Measurements from ENCODE around the gene ACVR1C.

The ACVR1C gene

GRCh38 chr2:157487747-157488146 lies 140.9 kb downstream of the ACVR1C start:
- TF ChIP-seq POLR2A (IDR thresholded peaks at IDR 0.05; ENCODE audit: extremely low read depth, insufficient read length) (no peak), MAX (IDR thresholded peaks at IDR 0.05; ENCODE audit: low read depth, low read length) (no peak), CTCF (IDR thresholded peaks at IDR 0.05; ENCODE audit: low read depth, low read length) (no peak), MYC (IDR thresholded peaks at IDR 0.05; ENCODE audit: low read depth, low read length) (no peak)
- no peak for DNase-seq (ENCODE audit: low read depth)
- H3K4me3 ChIP-seq (ENCODE audit: low read depth, low read length): no peak overlapping the region

GRCh38 chr2:157487271-157487610 lies 141.4 kb downstream of the ACVR1C start:
- DNase-seq (ENCODE audit: low read depth): no peak
- H3K4me3 ChIP-seq (ENCODE audit: low read depth, low read length): no peak overlapping the region
- TF ChIP-seq MYC (IDR thresholded peaks at IDR 0.05; ENCODE audit: low read depth, low read length) (no peak), CTCF (IDR thresholded peaks at IDR 0.05; ENCODE audit: low read depth, low read length) (no peak), POLR2A (IDR thresholded peaks at IDR 0.05; ENCODE audit: extremely low read depth, insufficient read length) (no peak), MAX (IDR thresholded peaks at IDR 0.05; ENCODE audit: low read depth, low read length) (no peak)

- no peak for TF ChIP-seq CTCF (IDR thresholded peaks at IDR 0.05; ENCODE audit: low read depth, low read length)
- no peak for TF ChIP-seq POLR2A (IDR thresholded peaks at IDR 0.05; ENCODE audit: extremely low read depth, insufficient read length)
- TF ChIP-seq MAX (IDR thresholded peaks at IDR 0.05; ENCODE audit: low read depth, low read length): no peak
- no peak for TF ChIP-seq MYC (IDR thresholded peaks at IDR 0.05; ENCODE audit: low read depth, low read length)
- DNase-seq (ENCODE audit: low read depth): no peak
Observed at GRCh38 chr2:157486596-157487270, 141.9 kb downstream of the ACVR1C start.

GRCh38 chr2:157480182-157480961 lies 148.3 kb downstream of the ACVR1C start:
- H3K4me3 ChIP-seq (ENCODE audit: low read depth, low read length): no peak overlapping the region
- no peak for TF ChIP-seq MAX (IDR thresholded peaks at IDR 0.05; ENCODE audit: low read depth, low read length)
- TF ChIP-seq CTCF (IDR thresholded peaks at IDR 0.05; ENCODE audit: low read depth, low read length): no peak
- TF ChIP-seq MYC (IDR thresholded peaks at IDR 0.05; ENCODE audit: low read depth, low read length): no peak
- TF ChIP-seq POLR2A (IDR thresholded peaks at IDR 0.05; ENCODE audit: extremely low read depth, insufficient read length): no peak
- DNase-seq (ENCODE audit: low read depth): no peak

More at GRCh38 chr2:157486596-157487270, 141.9 kb downstream of the ACVR1C start:
- no peak overlapping the region for H3K4me3 ChIP-seq (ENCODE audit: low read depth, low read length)

GRCh38 chr2:157479081-157480027 lies 149.3 kb downstream of the ACVR1C start:
- no peak overlapping the region for H3K4me3 ChIP-seq (ENCODE audit: low read depth, low read length)
- DNase-seq (ENCODE audit: low read depth): no peak
- no peak for TF ChIP-seq POLR2A (IDR thresholded peaks at IDR 0.05; ENCODE audit: extremely low read depth, insufficient read length)
- no peak for TF ChIP-seq CTCF (IDR thresholded peaks at IDR 0.05; ENCODE audit: low read depth, low read length)
- no peak for TF ChIP-seq MAX (IDR thresholded peaks at IDR 0.05; ENCODE audit: low read depth, low read length)
- no peak for TF ChIP-seq MYC (IDR thresholded peaks at IDR 0.05; ENCODE audit: low read depth, low read length)

All from NB4 (cell line).